H1 (cell line): Measurements from ENCODE around the gene R3HDM2. TPM values are rescaled to one million over a fixed set of nuclear protein-coding genes. Genes with fewer than 3 reads are reported as not detected.
A peak's percentile ranks its signal among the peaks of the same experiment; 100 is the strongest.

Experiments used
- CTCF ChIA-PET: fragments of 300-600 bp; sonication (Branson Sonifier 250); formaldehyde crosslinking; loops from one replicate; lab custom pipeline; 2021; ENCODE audit not compliant: partially characterized antibody; lab: Charles Lee
- POLR2A ChIA-PET: fragments of 300-600 bp; sonication (Branson Sonifier 250); formaldehyde crosslinking; loops from one replicate; lab custom pipeline; 2021; ENCODE audit warnings: inconsistent platforms; ENCODE audit not compliant: partially characterized antibody; lab: Charles Lee
- DNase-seq, 2 experiments: peaks; one replicate each; pipeline versions ENCODE4 v3.0.0 to v3.0.0-alpha.2; 2010 to 2022; ENCODE audit warnings: low spot score in 2 of 2, low read depth in 1 of 2, mixed read lengths in 1 of 2
- FAIRE-seq: peaks from 2 replicates; lab custom pipeline; 2011; peaks lifted over from hg19 to GRCh38; lab: Jason Lieb, UNC
- H2AFZ ChIP-seq: 2 replicates; pipeline ENCODE4 v1.8.1; 2012; ENCODE audit warnings: low read length, inconsistent platforms
- H2AK5ac ChIP-seq: 2 replicates; pipeline ENCODE4 v1.6.1; 2013; ENCODE audit warnings: low read depth, low read length
- H2BK120ac ChIP-seq: replicated peaks from 2 replicates; pipeline ENCODE3; 2013; ENCODE audit warnings: low read depth, low read length, inconsistent platforms
- H2BK12ac ChIP-seq: 2 replicates; pipeline ENCODE4 v1.6.1; 2013; ENCODE audit warnings: low read depth, low read length
- H2BK15ac ChIP-seq: 2 replicates; pipeline ENCODE4 v1.6.1; 2013; ENCODE audit warnings: low read length
- H2BK20ac ChIP-seq: 2 replicates; pipeline ENCODE4 v1.6.1; 2013; ENCODE audit warnings: low read length
- H2BK5ac ChIP-seq: 2 replicates; pipeline ENCODE4 v1.6.1; 2013; ENCODE audit warnings: low read depth, low read length
- H3K14ac ChIP-seq: 2 replicates; pipeline ENCODE4 v1.6.1; 2013; ENCODE audit warnings: inconsistent platforms; ENCODE audit not compliant: insufficient read length
- H3K18ac ChIP-seq: 2 replicates; pipeline ENCODE4 v1.6.1; 2013; ENCODE audit warnings: low read length; ENCODE audit errors: extremely low read depth
- H3K23ac ChIP-seq: 2 replicates; pipeline ENCODE4 v1.6.1; 2013; ENCODE audit warnings: inconsistent platforms; ENCODE audit not compliant: insufficient read length
- H3K23me2 ChIP-seq: 2 replicates; pipeline ENCODE4 v1.6.1; 2013; ENCODE audit warnings: low read depth, low read length
- H3K27ac ChIP-seq: 2 replicates; pipeline ENCODE4 v1.6.1; 2011; ENCODE audit warnings: low read depth, low read length, inconsistent platforms
- H3K27me3 ChIP-seq, 4 experiments: replicated peaks in 1 of 4; 1 replicate in 1 of 4; 2 replicates in 3 of 4; pipeline versions ENCODE4 v1.6.1 to v1.8.1; 2011 to 2013; ENCODE audit warnings: low read length in 3 of 4, mild to moderate bottlenecking in 3 of 4, inconsistent platforms in 2 of 4, mixed read lengths in 2 of 4, moderate library complexity in 1 of 4; ENCODE audit not compliant: control insufficient read depth in 3 of 4, insufficient read depth in 3 of 4; ENCODE audit errors: extremely low read depth in 1 of 4
- H3K36me3 ChIP-seq, 4 experiments: 2 replicates each; pipeline versions ENCODE4 v1.6.1 to v1.8.1; 2011 to 2013; ENCODE audit warnings: mild to moderate bottlenecking in 4 of 4, low read length in 3 of 4, moderate library complexity in 2 of 4, control low read depth in 1 of 4, inconsistent platforms in 1 of 4; ENCODE audit not compliant: insufficient read depth in 4 of 4, control insufficient read depth in 2 of 4
- H3K4ac ChIP-seq: replicated peaks from 2 replicates; pipeline ENCODE3; 2013; ENCODE audit warnings: low read length, low read depth, mixed read lengths, inconsistent platforms; ENCODE audit not compliant: insufficient read length
- H3K4me1 ChIP-seq, 4 experiments: replicated peaks in 1 of 4; 1 replicate in 1 of 4; 2 replicates in 3 of 4; pipeline versions ENCODE4 v1.6.1 to v1.8.1; 2011 to 2013; ENCODE audit warnings: low read length in 3 of 4, inconsistent platforms in 2 of 4, mixed read lengths in 1 of 4; ENCODE audit not compliant: insufficient read depth in 4 of 4, control insufficient read depth in 3 of 4
- H3K4me2 ChIP-seq, 2 experiments: 2 replicates each; pipeline versions ENCODE4 v1.6.1 to v1.8.1; 2011 to 2013; ENCODE audit warnings: low read depth in 2 of 2, low read length in 2 of 2, control low read depth in 1 of 2, inconsistent platforms in 1 of 2, mild to moderate bottlenecking in 1 of 2; ENCODE audit not compliant: insufficient read depth in 1 of 2
- H3K4me3 ChIP-seq, 4 experiments: fragments of 200-600, 300-600 bp in 1 of 4; sonication (generic), shearing (Covaris generic), sonication (Bioruptor Twin) in 1 of 4; 2 replicates each; pipeline versions ENCODE4 v1.5.1 to v1.8.1; 2011 to 2016; ENCODE audit warnings: low read length in 4 of 4, low read depth in 3 of 4, control low read depth in 2 of 4, inconsistent platforms in 2 of 4, mild to moderate bottlenecking in 2 of 4, mixed read lengths in 1 of 4, moderate library complexity in 1 of 4; ENCODE audit not compliant: insufficient read depth in 2 of 4; ENCODE audit errors: extremely low read depth in 1 of 4
- H3K56ac ChIP-seq: replicated peaks from 2 replicates; pipeline ENCODE3; 2013; ENCODE audit warnings: low read depth, mild to moderate bottlenecking, mixed read lengths, low read length, inconsistent platforms; ENCODE audit not compliant: insufficient read length
- H3K79me1 ChIP-seq: 2 replicates; pipeline ENCODE4 v1.6.1; 2013; ENCODE audit warnings: low read depth, low read length, control low read depth
- H3K79me2 ChIP-seq, 2 experiments: 2 replicates each; pipeline versions ENCODE4 v1.6.1 to v1.8.1; 2012 to 2013; ENCODE audit warnings: low read length in 2 of 2, mild to moderate bottlenecking in 2 of 2, inconsistent platforms in 1 of 2; ENCODE audit not compliant: insufficient read depth in 2 of 2, control insufficient read depth in 1 of 2
- H3K9ac ChIP-seq, 4 experiments: replicated peaks in 1 of 4; 1 replicate in 1 of 4; 2 replicates in 3 of 4; pipeline versions ENCODE4 v1.6.1 to v1.8.1; 2011 to 2013; ENCODE audit warnings: low read depth in 3 of 4, low read length in 3 of 4, control low read depth in 2 of 4, mild to moderate bottlenecking in 2 of 4, moderate library complexity in 2 of 4, inconsistent platforms in 1 of 4; ENCODE audit errors: extremely low read depth in 1 of 4
- H3K9me3 ChIP-seq, 2 experiments: 2 replicates each; pipeline versions ENCODE4 v1.6.1 to v1.8.1; 2012 to 2013; ENCODE audit warnings: mild to moderate bottlenecking in 2 of 2, moderate library complexity in 2 of 2, control low read depth in 1 of 2, inconsistent platforms in 1 of 2, low read depth in 1 of 2, low read length in 1 of 2, mixed read lengths in 1 of 2; ENCODE audit not compliant: insufficient read depth in 2 of 2
- H4K20me1 ChIP-seq, 2 experiments: replicated peaks in 1 of 2; 2 replicates each; pipeline versions ENCODE3 to v1.8.1; 2011 to 2013; ENCODE audit warnings: inconsistent platforms in 2 of 2, low read length in 2 of 2, mild to moderate bottlenecking in 1 of 2; ENCODE audit not compliant: insufficient read depth in 2 of 2, control insufficient read depth in 1 of 2
- H4K5ac ChIP-seq: 2 replicates; pipeline ENCODE4 v1.6.1; 2013; ENCODE audit warnings: low read length, low read depth, mixed read lengths, inconsistent platforms; ENCODE audit not compliant: insufficient read length
- H4K8ac ChIP-seq: 2 replicates; pipeline ENCODE4 v1.8.0; 2013; ENCODE audit warnings: mild to moderate bottlenecking, moderate library complexity, low read length, inconsistent platforms; ENCODE audit not compliant: insufficient read depth; ENCODE audit errors: extremely low read depth
- H4K91ac ChIP-seq: replicated peaks from 2 replicates; pipeline ENCODE3; 2013; ENCODE audit warnings: low read length, mixed read lengths, inconsistent platforms; ENCODE audit not compliant: insufficient read length
- BRCA1 ChIP-seq: IDR thresholded peaks from 2 replicates; pipeline ENCODE4 v1.6.1; 2012; ENCODE audit warnings: low read depth, low read length, improper control_type of control experiment
- CHD1 ChIP-seq: IDR thresholded peaks from 2 replicates; pipeline ENCODE4 v1.6.1; 2012; ENCODE audit warnings: low read depth, low read length, improper control_type of control experiment
- CREB1 ChIP-seq: IDR thresholded peaks from 2 replicates; pipeline ENCODE4 v1.6.1; 2012; ENCODE audit warnings: inconsistent platforms
- CTCF ChIP-seq, 3 experiments: IDR thresholded peaks; 1 replicate in 2 of 3; 2 replicates in 1 of 3; pipeline versions ENCODE4 v1.5.1 to v1.6.1; 2011; ENCODE audit warnings: low read length in 3 of 3, mild to moderate bottlenecking in 3 of 3, inconsistent platforms in 2 of 3, low read depth in 1 of 3, moderate library complexity in 1 of 3; ENCODE audit not compliant: insufficient read depth in 1 of 3; ENCODE audit errors: control extremely low read depth in 1 of 3
- EP300 ChIP-seq, 2 experiments: IDR thresholded peaks; 1 replicate in 1 of 2; 2 replicates in 1 of 2; pipeline ENCODE4 v1.6.1; 2011 to 2012; ENCODE audit warnings: low read depth in 2 of 2, low read length in 2 of 2, mild to moderate bottlenecking in 2 of 2, borderline replicate concordance in 1 of 2, inconsistent platforms in 1 of 2, moderate library complexity in 1 of 2
- HDAC6 ChIP-seq: IDR thresholded peaks from one replicate; pipeline ENCODE4 v1.7.1; 2012; ENCODE audit warnings: low read depth, mild to moderate bottlenecking, inconsistent platforms, low read length, moderate library complexity
- RBBP5 ChIP-seq: IDR thresholded peaks from 2 replicates; pipeline ENCODE4 v1.7.1; 2012; ENCODE audit warnings: low read depth, mild to moderate bottlenecking, inconsistent platforms, low read length, moderate library complexity, borderline replicate concordance
- RNF2 ChIP-seq: fragments of 200-900, 300-1000 bp; sonication (generic); IDR thresholded peaks from 2 replicates; pipeline ENCODE4 v1.7.1; 2016; ENCODE audit warnings: borderline replicate concordance, low read depth, mild to moderate bottlenecking, antibody characterized with exemption, low read length; ENCODE audit not compliant: poor library complexity, severe bottlenecking; ENCODE audit errors: missing control alignments
- RXRA ChIP-seq: IDR thresholded peaks from 2 replicates; pipeline ENCODE4 v1.6.1; 2011; ENCODE audit warnings: low read depth, mild to moderate bottlenecking, low read length, moderate library complexity; ENCODE audit not compliant: insufficient read depth
- YY1 ChIP-seq: IDR thresholded peaks from 2 replicates; pipeline ENCODE4 v1.6.1; 2011; ENCODE audit warnings: low read depth, mild to moderate bottlenecking, low read length
- WGBS, 2 experiments: shearing (Covaris generic) in 1 of 2; methylation state at CpG; one replicate each; pipeline versions ENCODE4 v1.1.6 to v1.1.7; 2013 to 2015; ENCODE audit warnings: low lambda C conversion rate in 2 of 2, mixed read lengths in 2 of 2, inconsistent platforms in 1 of 2, low coverage in 1 of 2, missing lambda C conversion rate in 1 of 2; ENCODE audit not compliant: insufficient replicate concordance in 2 of 2, insufficient coverage in 1 of 2, insufficient read length in 1 of 2; ENCODE audit errors: extremely low coverage in 1 of 2, missing lambda C conversion rate in 1 of 2; 5-methylcytosine and 5-hydroxymethylcytosine counted together
- polyA plus RNA-seq, 7 experiments: library from polyadenylated mRNA; depleted of rRNA in 3 of 7; stranded (reverse) in 5 of 7; unstranded in 2 of 7; fragments of >200 nt in 5 of 7; fragments of 200-250 nt in 2 of 7; gene quantifications; 1 replicate in 5 of 7; 2 replicates in 1 of 7; 4 replicates in 1 of 7; pipeline versions ENCODE4 v1.2.1 to v1.2.3, GENCODE V29; 2011 to 2013; ENCODE audit warnings: missing spikeins in 2 of 7, mixed read lengths in 2 of 7
- total RNA-seq: library from RNA; stranded (reverse); fragmentation: NEBNext Ultra II Directional; extraction: Animal tissue kit (Norgen Biotek cat#: 25700); gene quantifications from 2 replicates; pipeline ENCODE4 v1.2.1, GENCODE V29; 2021

Gene R3HDM2
- total and polyA plus RNA-seq, 2 of the 8 experiments (the other 6 are each of a cell fraction or from before 2014, with no cell fraction given): 25.6 to 27.0 TPM

DNA sequence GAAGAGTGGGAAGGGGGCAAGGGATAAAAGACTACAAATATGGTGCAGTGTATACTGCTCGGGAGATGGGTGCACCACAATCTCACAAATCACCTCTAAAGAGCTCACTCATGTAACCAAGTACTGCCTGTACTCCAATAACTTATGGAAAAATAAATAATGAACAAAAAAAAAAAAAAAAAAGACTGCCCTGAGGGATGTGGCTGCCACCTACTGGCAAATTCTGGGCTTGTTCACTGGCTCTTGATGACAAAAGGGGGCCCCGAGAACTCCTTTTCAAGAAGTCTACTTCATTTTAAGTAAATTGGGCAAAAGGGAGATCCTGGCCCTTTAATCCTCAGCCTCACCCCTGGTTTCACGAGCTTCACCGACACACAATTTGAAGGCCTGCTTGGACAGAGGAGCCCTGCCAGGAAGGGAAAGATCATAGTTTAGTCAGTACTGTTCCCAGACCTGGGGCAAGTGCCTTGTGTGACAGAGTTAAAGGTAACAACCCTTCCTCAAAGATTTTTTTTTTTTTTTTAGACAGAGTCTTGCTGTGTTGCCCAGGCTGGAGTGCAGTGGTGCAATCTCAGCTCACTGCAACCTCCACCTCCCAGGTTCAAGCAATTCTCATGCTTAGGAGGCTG, 153.8 kb downstream of the R3HDM2 start:
- Histone ChIP-seq H3K14ac (no peak overlapping the region), H2AFZ (no peak overlapping the region), H4K91ac (no peak overlapping the region), H3K4me2 (no peak overlapping the region), H4K5ac (no peak overlapping the region), H3K9ac (no peak overlapping the region), H3K23ac (no peak overlapping the region), H3K56ac (no peak overlapping the region), H4K20me1 (no peaks in the 10 kb centered on the region), H3K79me2 (no peaks in the 10 kb centered on the region), H3K4me3 (no peak overlapping the region), H2BK15ac (no peak overlapping the region), H3K27ac (no peak overlapping the region), H3K18ac (no peak overlapping the region), H3K4ac (no peak overlapping the region), H3K79me1 (no peaks in the 10 kb centered on the region), H3K4me1 (0 out of 7 replicates have a peak, but pooled peaks cover 0 to 2% (median 0%) of the 10 kb centered on the region in 4 experiments), H3K36me3 (peaks cover 0 to 8% (median 4%) of the 10 kb centered on the region in 4 experiments; a peak in 4 of 8 replicates), H2BK20ac (no peak overlapping the region), H2BK120ac (no peak overlapping the region), H3K27me3 (no peaks in the 10 kb centered on the region), H2BK12ac (no peak overlapping the region), H2AK5ac (no peak overlapping the region), H4K8ac (no peak overlapping the region), H3K23me2 (no peaks in the 10 kb centered on the region), H2BK5ac (no peak overlapping the region), H3K9me3 (no peaks in the 10 kb centered on the region)
- no peak for FAIRE-seq
- CTCF ChIA-PET: interaction anchor here (0.6 to 4.2 kb wide), 31 partner anchors 9 to 192 kb away, joined by 3 to 36 read pairs (median 4); partner anchors contain the start of genes INHBC, SHMT2 and STAC3
- POLR2A ChIA-PET: interaction anchor here (0.7 to 1.4 kb wide), 5 partner anchors 9 to 179 kb away, joined by 3 to 4 read pairs (median 4); no protein-coding TSS in a partner anchor
- DNase-seq: no peak
- 84% methylated on average over 4 of the region's 4 CpGs; no CpG with 5 or more reads in 1 of the 2 experiments for WGBS, 2 experiments
- TF ChIP-seq CREB1: no peak
- TF ChIP-seq YY1: no peak
- no peak for TF ChIP-seq EP300 (IDR thresholded peaks at IDR 0.05; ENCODE audit: borderline replicate concordance in 1 of 2, low read depth in 2 of 2, low read length in 2 of 2)
- TF ChIP-seq RNF2: no peak
- no peak for TF ChIP-seq CHD1
- no peak for TF ChIP-seq HDAC6
- no peak for TF ChIP-seq BRCA1
- TF ChIP-seq RBBP5: no peak
- TF ChIP-seq RXRA: no peak
- TF ChIP-seq CTCF (IDR thresholded peaks at IDR 0.05; ENCODE audit: control extremely low read depth in 1 of 3, insufficient read depth in 1 of 3, low read depth in 1 of 3, low read length in 3 of 3): peak; percentile 39 to 58 (median 52)
